GM12874 (cell line): ENCODE measurements around the gene TCP1.

ENCODE experiments used
- TF ChIP-seq, protein P1 (sequence below): IDR thresholded peaks from 2 replicates; pipeline ENCODE4 v1.5.1; 2011; ENCODE audit warnings: low read depth, mild to moderate bottlenecking, control low read depth, low read length, moderate library complexity; ENCODE audit not compliant: insufficient read depth

TCP1 gene

DNA sequence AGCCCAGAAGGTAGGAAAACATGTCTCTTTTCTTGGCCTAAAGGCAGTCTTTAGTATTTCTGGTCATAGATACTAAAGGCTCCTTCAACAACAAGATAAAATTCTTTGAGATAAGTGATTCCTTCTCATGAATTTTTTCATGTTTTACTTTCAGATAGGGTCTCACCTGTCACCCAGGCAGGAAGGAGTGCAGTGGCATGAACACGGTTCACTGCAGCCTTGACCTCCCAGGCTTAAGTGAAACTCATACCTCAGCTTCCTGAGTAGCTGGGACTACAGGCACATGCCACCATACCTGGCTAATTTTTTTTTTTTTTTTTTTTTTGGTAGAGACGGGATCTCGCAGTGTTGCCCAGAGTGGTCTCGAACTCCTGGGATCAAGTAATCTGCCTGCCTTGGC is 19.7 kb upstream of the TCP1 start:
- TF ChIP-seq, protein P1, sequence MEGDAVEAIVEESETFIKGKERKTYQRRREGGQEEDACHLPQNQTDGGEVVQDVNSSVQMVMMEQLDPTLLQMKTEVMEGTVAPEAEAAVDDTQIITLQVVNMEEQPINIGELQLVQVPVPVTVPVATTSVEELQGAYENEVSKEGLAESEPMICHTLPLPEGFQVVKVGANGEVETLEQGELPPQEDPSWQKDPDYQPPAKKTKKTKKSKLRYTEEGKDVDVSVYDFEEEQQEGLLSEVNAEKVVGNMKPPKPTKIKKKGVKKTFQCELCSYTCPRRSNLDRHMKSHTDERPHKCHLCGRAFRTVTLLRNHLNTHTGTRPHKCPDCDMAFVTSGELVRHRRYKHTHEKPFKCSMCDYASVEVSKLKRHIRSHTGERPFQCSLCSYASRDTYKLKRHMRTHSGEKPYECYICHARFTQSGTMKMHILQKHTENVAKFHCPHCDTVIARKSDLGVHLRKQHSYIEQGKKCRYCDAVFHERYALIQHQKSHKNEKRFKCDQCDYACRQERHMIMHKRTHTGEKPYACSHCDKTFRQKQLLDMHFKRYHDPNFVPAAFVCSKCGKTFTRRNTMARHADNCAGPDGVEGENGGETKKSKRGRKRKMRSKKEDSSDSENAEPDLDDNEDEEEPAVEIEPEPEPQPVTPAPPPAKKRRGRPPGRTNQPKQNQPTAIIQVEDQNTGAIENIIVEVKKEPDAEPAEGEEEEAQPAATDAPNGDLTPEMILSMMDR = no peak

DNA sequence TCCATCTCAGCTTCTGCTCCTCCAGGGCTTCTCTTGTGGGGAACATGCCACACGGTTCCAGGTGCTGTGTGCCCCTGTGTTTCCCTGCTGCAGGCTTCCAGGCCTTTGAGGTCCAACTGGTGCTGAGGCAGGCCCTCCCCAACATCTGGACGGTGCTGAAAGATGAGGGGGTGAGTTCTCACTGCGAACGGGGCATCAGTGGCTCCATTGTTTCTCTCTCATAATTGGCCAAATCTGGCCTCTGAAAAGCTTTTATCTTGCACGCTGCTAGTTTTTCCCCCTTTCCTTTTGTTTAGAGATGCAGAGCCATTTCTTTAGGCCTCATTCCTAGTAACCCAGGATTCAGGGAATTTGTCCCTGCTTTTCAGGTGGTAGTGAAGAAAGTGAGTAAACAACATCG is 19.2 kb upstream of the TCP1 start:
- TF ChIP-seq, protein P1 = no peak

DNA sequence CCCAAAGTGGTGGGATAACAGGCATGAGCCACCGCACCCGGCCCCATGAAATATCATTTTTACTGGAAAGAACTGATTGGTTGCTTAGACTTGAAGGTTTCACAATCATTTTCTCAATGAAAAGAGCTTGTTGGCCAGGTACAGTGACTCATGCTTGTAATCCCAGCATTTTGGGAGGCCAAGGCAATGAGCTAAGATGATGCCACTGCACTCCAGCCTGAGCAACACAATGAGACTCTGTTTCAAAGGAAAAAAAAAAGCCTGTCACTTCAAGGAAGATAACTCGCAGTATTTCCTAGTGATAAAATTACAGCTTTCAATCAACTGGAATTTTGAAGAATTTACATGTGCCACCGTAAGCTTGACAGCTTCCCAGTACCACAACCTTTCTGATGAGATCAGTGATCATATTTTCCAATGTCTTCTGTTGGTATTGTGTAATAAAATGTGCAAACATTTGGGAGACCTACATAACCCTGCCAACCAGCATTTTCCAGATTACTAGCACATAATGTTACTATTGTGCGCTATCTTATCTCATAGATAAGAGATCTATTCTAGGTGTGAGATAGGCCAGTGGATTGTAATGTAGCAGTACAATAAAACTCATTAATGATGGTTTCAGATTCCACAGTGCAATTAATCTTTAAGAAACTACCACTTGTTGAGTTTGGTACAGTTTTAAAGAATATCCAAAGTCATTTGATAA is 17.9 kb upstream of the TCP1 start:
- TF ChIP-seq, protein P1 = no peak

DNA sequence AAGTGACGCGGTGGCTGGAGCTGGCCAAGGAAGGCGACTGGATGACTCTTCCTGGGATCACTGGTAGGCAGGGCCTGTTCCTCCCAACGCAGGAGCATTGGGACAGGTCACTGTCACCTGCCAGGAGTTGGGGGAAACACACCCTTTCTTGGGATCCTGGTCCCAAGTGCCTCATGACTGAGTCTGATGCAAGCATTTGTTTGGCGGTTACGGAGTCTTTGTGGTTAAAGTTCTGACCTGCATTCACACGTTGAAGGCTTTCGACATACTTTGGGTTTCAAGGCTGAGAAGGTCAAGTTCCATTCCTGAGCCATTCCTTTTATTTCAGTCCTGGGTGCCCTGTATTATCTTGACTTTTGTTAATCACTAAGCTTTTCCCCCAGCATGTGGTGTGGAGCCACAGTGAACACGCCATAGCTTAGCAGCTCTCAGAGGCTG is 16.6 kb upstream of the TCP1 start:
- TF ChIP-seq, protein P1 = no peak

DNA sequence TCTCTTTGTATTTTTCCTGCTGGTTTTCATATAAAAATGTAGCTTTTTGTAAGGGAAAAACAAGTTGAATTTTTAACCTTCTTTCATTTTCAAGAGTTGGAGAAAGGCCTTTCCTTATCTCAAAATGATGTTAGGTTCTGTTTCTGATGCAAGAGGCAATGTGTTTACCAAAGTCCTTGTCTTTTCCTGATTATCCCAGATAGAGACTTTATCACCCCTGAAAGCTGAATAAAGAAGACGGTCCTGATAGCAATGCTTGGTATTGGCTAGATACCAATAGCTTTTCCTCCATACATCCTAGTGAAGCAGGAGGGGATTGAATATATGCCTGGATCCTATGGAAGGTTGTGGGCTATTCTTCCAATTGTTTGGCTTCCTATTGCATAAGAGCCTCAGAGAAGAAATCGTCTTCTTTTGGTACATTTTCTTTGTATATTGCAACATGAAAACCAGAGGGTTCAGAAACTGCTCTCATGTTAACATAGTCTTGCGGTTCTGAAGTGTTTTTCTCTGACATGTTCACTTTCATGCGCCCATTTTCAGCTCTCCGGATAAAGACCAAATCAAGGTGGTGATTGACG is 16.1 kb upstream of the TCP1 start:
- TF ChIP-seq, protein P1 = no peak

DNA sequence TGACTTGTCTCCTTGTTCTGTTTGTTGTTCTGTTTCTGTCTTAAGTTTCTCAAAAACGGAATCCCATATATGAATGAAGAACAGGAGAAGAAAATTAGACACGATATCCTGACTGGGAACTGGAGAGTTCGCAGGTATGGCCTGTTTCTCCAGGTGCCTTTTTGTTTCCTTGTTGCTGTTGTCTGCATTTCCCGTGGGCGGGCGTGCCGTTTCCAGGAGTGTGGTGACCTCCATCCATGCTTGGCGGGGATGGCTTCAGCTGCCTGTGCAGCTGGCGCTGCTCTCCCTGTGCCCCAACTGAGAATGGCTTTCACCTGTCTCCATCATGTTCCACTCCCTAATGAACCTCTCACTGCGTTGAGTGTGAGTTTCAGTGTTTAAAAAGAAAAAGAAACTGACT is 15.1 kb upstream of the TCP1 start:
- TF ChIP-seq, protein P1 = no peak

DNA sequence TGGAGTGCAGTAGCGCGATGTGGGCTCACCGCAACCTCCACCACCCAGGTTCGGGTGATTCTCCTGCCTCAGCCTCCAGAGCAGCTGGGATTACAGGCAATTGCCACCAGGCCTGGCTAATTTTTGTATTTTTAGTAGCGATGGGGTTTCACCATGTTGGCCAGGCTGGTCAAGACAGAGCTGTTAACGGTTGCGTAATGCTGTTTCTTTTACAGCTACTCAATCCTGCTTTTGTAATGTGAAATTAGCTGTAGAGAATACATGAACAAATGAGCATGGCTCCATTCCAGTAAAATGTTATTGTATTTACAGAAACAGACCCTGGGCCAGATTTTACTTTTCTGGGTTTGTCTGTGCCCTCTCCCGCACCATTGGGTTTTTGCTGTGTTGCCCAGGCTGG is 12.5 kb upstream of the TCP1 start:
- TF ChIP-seq, protein P1 = no peak
